HCT116 (cell line): ENCODE measurements around the gene SHF. TPM values are rescaled to one million over a fixed set of nuclear protein-coding genes. Genes with fewer than 3 reads are reported as not detected.
A peak's percentile ranks its signal among the peaks of the same experiment; 100 is the strongest.

ENCODE experiments used
- ATAC-seq: fragments of 200-7000 bp; cut with Tn5 transposase; 2 replicates; pipeline ENCODE4 v1.9.1; 2020; ENCODE audit warnings: mild to moderate bottlenecking, moderate library complexity
- BruUV-seq: library from RNA; stranded (reverse); fragments of 400-500 nt; replicated peaks from 2 replicates; lab custom pipeline; 2021; lab: Mats Ljungman, UMichigan
- CTCF ChIA-PET: fragments of 300-600 bp; sonication (Branson Sonifier 250); formaldehyde crosslinking; loops from one replicate; lab custom pipeline; 2021; ENCODE audit warnings: antibody characterized with exemption; lab: Charles Lee
- POLR2A ChIA-PET: fragments of 300-600, 350-600 bp; sonication (Branson Sonifier 250); formaldehyde crosslinking; loops from one replicate; lab custom pipeline; 2021; ENCODE audit warnings: antibody characterized with exemption; lab: Charles Lee
- RAD21 ChIA-PET, 2 experiments: fragments of 300-600 bp; sonication (Branson Sonifier 250); formaldehyde crosslinking; loops; one replicate each; lab custom pipeline; 2023; ENCODE audit warnings: low total read pairs in 2 of 2; ENCODE audit not compliant: uncharacterized antibody in 2 of 2, unreplicated experiment in 2 of 2, low non-redundant PET in 1 of 2; lab: Charles Lee
- DNase-seq: peaks from one replicate; pipeline ENCODE4 v3.0.0-alpha.2; 2010; ENCODE audit warnings: low read depth, low spot score
- H2AFZ ChIP-seq: fragments of 200-600 bp; shearing (Covaris generic), sonication (generic); 2 replicates; pipeline ENCODE4 v1.6.1; 2017; ENCODE audit warnings: low read depth, mixed run types, mixed read lengths, antibody characterized with exemption, low read length; ENCODE audit not compliant: poor library complexity, severe bottlenecking
- H3K27ac ChIP-seq: 2 replicates; pipeline ENCODE4 v1.5.1; 2012; ENCODE audit warnings: low read depth, low read length
- H3K27me3 ChIP-seq: fragments of 200-600 bp; sonication (generic); 2 replicates; pipeline ENCODE4 v1.6.1; 2016; ENCODE audit warnings: mixed run types, low read length, mixed read lengths; ENCODE audit not compliant: insufficient read depth
- H3K36me3 ChIP-seq, 2 experiments: fragments of 200-500 bp in 1 of 2; fragments of 200-600 bp in 1 of 2; sonication (Bioruptor generic) in 1 of 2; sonication (generic) in 1 of 2; 2 replicates each; pipeline versions ENCODE4 v1.5.1 to v1.6.1; 2014 to 2016; ENCODE audit warnings: low read length in 2 of 2, inconsistent platforms in 1 of 2, mixed read lengths in 1 of 2, mixed run types in 1 of 2; ENCODE audit not compliant: insufficient read depth in 2 of 2, control insufficient read depth in 1 of 2
- H3K4me1 ChIP-seq, 2 experiments: fragments of 200-600 bp in 1 of 2; sonication (generic) in 1 of 2; 2 replicates each; pipeline versions ENCODE4 v1.5.1 to v1.6.1; 2012 to 2017; ENCODE audit warnings: low read length in 2 of 2, inconsistent platforms in 1 of 2, mild to moderate bottlenecking in 1 of 2, mixed read lengths in 1 of 2, mixed run types in 1 of 2, moderate library complexity in 1 of 2; ENCODE audit not compliant: insufficient read depth in 2 of 2, control insufficient read depth in 1 of 2
- H3K4me2 ChIP-seq: fragments of 200-600 bp; sonication (generic); 2 replicates; pipeline ENCODE4 v1.6.1; 2017; ENCODE audit warnings: mixed run types, low read length, mixed read lengths
- H3K4me3 ChIP-seq, 2 experiments: fragments of 200-600 bp in 1 of 2; sonication (generic) in 1 of 2; replicated peaks in 1 of 2; 2 replicates each; pipeline ENCODE4 v1.5.1; 2011 to 2016; ENCODE audit warnings: low read length in 2 of 2, control low read depth in 1 of 2, low read depth in 1 of 2, mild to moderate bottlenecking in 1 of 2, mixed read lengths in 1 of 2, mixed run types in 1 of 2
- H3K79me2 ChIP-seq: fragments of 200-600 bp; sonication (generic); 2 replicates; pipeline ENCODE4 v1.6.1; 2017; ENCODE audit warnings: mild to moderate bottlenecking, mixed run types, low read length, moderate library complexity, mixed read lengths; ENCODE audit not compliant: insufficient read depth
- H3K9ac ChIP-seq: fragments of 200-600 bp; sonication (generic); 2 replicates; pipeline ENCODE4 v1.6.1; 2016; ENCODE audit warnings: low read length, mixed read lengths
- H3K9me2 ChIP-seq: fragments of 200-600 bp; sonication (generic), shearing (Covaris generic); 2 replicates; pipeline ENCODE4 v1.6.1; 2017; ENCODE audit warnings: mixed run types, mild to moderate bottlenecking, moderate library complexity; ENCODE audit not compliant: insufficient read depth
- H3K9me3 ChIP-seq, 2 experiments: fragments of 200-500 bp in 1 of 2; fragments of 200-600 bp in 1 of 2; sonication (Bioruptor generic) in 1 of 2; sonication (generic) in 1 of 2; 2 replicates each; pipeline ENCODE4 v1.6.1; 2014 to 2017; ENCODE audit warnings: low read length in 2 of 2, mixed read lengths in 2 of 2, inconsistent platforms in 1 of 2, low read depth in 1 of 2, mild to moderate bottlenecking in 1 of 2, mixed run types in 1 of 2, moderate library complexity in 1 of 2; ENCODE audit not compliant: control insufficient read depth in 1 of 2, insufficient read depth in 1 of 2
- H4K20me1 ChIP-seq: fragments of 200-600 bp; sonication (generic), shearing (Covaris generic); 2 replicates; pipeline ENCODE4 v1.6.1; 2017; ENCODE audit warnings: mixed run types, mild to moderate bottlenecking, moderate library complexity; ENCODE audit not compliant: insufficient read depth
- EZH2 ChIP-seq: fragments of 200-600 bp; sonication (generic); IDR thresholded peaks from 2 replicates; pipeline ENCODE4 v1.6.1; 2017; ENCODE audit warnings: antibody characterized with exemption, mixed run types
- FOSL1 ChIP-seq: IDR thresholded peaks from 2 replicates; pipeline ENCODE4 v1.6.1; 2012; ENCODE audit warnings: low read depth
- JUND ChIP-seq: IDR thresholded peaks from 2 replicates; pipeline ENCODE4 v1.6.1; 2012
- POLR2A ChIP-seq: IDR thresholded peaks from 2 replicates; pipeline ENCODE4 v1.7.0; 2011; ENCODE audit warnings: borderline replicate concordance; ENCODE audit not compliant: insufficient read depth, insufficient read length; ENCODE audit errors: extremely low read depth
- SP1 ChIP-seq: IDR thresholded peaks from 2 replicates; pipeline ENCODE4 v1.6.1; 2012; ENCODE audit warnings: low read depth
- TCF7L2 ChIP-seq: IDR thresholded peaks from 2 replicates; pipeline ENCODE4 v1.7.0; 2011; ENCODE audit warnings: borderline replicate concordance, inconsistent platforms; ENCODE audit not compliant: insufficient read depth, insufficient read length; ENCODE audit errors: extremely low read depth
- YY1 ChIP-seq: IDR thresholded peaks from 2 replicates; pipeline ENCODE4 v1.6.1; 2011; ENCODE audit warnings: low read length, low read depth, moderate library complexity, mild to moderate bottlenecking; ENCODE audit not compliant: insufficient replicate concordance; ENCODE audit errors: extremely low read depth
- intact Hi-C: fragments of 100-400 bp; cut with micrococcal nuclease; formaldehyde crosslinking; loops from 2 replicates; pipeline ENCODE4 v1.10.0; 2022
- total RNA-seq: library from RNA; stranded (reverse); gene quantifications from one replicate; pipeline ENCODE4 v1.2.1, GENCODE V29; 2021; ENCODE audit not compliant: unreplicated experiment

The SHF gene
- total RNA-seq, 1 experiment from 2014 or later = 2.6 TPM

GRCh38 chr15:45187578-45187893 is 230 bp downstream of the SHF start:
- CTCF ChIA-PET = no interaction called here
- H3K36me3 ChIP-seq = no peaks in the 10 kb centered on the region
- no peak overlapping the region for H3K4me2 ChIP-seq
- H3K4me1 ChIP-seq = peaks cover 9 to 20% of the 10 kb centered on the region in 2 experiments
- H4K20me1 ChIP-seq = no peaks in the 10 kb centered on the region
- H3K27ac ChIP-seq = no peak overlapping the region
- POLR2A ChIA-PET = no interaction called here
- intact Hi-C loops = no loop called here
- no TSS peak for BruUV-seq
- TF ChIP-seq FOSL1 (no peak), EZH2 (no peak), POLR2A (no peak), SP1 (no peak), YY1 (no peak)
- H2AFZ ChIP-seq = no peak overlapping the region
- no peak overlapping the region for H3K9ac ChIP-seq
- RAD21 ChIA-PET = no interaction called here
- H3K9me3 ChIP-seq = no peaks in the 10 kb centered on the region
- ATAC-seq (no peak; the same call in 1 of the 2 replicates), DNase-seq (no peak)
- no peaks in the 10 kb centered on the region for H3K27me3 ChIP-seq
- H3K4me3 ChIP-seq = no peak overlapping the region
- H3K9me2 ChIP-seq = no peaks in the 10 kb centered on the region
- no peaks in the 10 kb centered on the region for H3K79me2 ChIP-seq

GRCh38 chr15:45186771-45187577 is 792 bp downstream of the SHF start:
- intact Hi-C loops = no loop called here
- H3K27me3 ChIP-seq = no peaks in the 10 kb centered on the region
- no peak overlapping the region for H3K27ac ChIP-seq
- no peak for TF ChIP-seq JUND
- TF ChIP-seq TCF7L2 = peak; percentile 14
- no peak overlapping the region for H3K4me2 ChIP-seq
- ATAC-seq = no peak
- H3K9me3 ChIP-seq = no peaks in the 10 kb centered on the region
- no peaks in the 10 kb centered on the region for H3K36me3 ChIP-seq
- no peaks in the 10 kb centered on the region for H4K20me1 ChIP-seq
- RAD21 ChIA-PET = no interaction called here
- CTCF ChIA-PET = interaction anchor here (1.3 to 2.0 kb wide), 3 partner anchors 18 to 69 kb away, joined by 3 to 6 read pairs (median 3); no protein-coding TSS in a partner anchor
- H2AFZ ChIP-seq = no peak overlapping the region
- H3K4me3 ChIP-seq = no peak overlapping the region
- no peaks in the 10 kb centered on the region for H3K79me2 ChIP-seq
- BruUV-seq = TSS peak; percentile 34
- no peaks in the 10 kb centered on the region for H3K9me2 ChIP-seq
- POLR2A ChIA-PET = no interaction called here
- H3K9ac ChIP-seq = no peak overlapping the region
- peaks cover 9 to 21% of the 10 kb centered on the region in 2 experiments for H3K4me1 ChIP-seq
- no peak for DNase-seq
